GM12878 (cell line): ENCODE measurements around the gene SPATS2L. TPM values are rescaled to one million over a fixed set of nuclear protein-coding genes. Genes with fewer than 3 reads are reported as not detected.

ENCODE experiments used
- BRCA1 ChIP-seq: IDR thresholded peaks from 2 replicates; pipeline ENCODE4 v1.6.1; 2011; ENCODE audit warnings: low read depth, low read length, improper control_type of control experiment
- ETV6 ChIP-seq, 2 experiments: fragments of 450-650 bp in 1 of 2; IDR thresholded peaks in 1 of 2; conservative IDR thresholded peaks in 1 of 2; 2 replicates each; pipeline ENCODE4 v1.6.1; 2014; ENCODE audit warnings: antibody characterized with exemption in 1 of 2, borderline replicate concordance in 1 of 2, low read depth in 1 of 2, mild to moderate bottlenecking in 1 of 2, moderate library complexity in 1 of 2
- IRF5 ChIP-seq: fragments of 450-650 bp; IDR thresholded peaks from 2 replicates; pipeline ENCODE4 v1.6.1; 2017; ENCODE audit warnings: borderline replicate concordance
- MLLT1 ChIP-seq: fragments of 450-650 bp; IDR thresholded peaks from 2 replicates; pipeline ENCODE4 v1.6.1; 2016; ENCODE audit warnings: mild to moderate bottlenecking
- MYB ChIP-seq: fragments of 150-350 bp; IDR thresholded peaks from 2 replicates; pipeline ENCODE4 v1.6.1; 2014; ENCODE audit warnings: mild to moderate bottlenecking, low read depth, low read length, borderline replicate concordance
- NRF1 ChIP-seq: conservative IDR thresholded peaks from 2 replicates; pipeline ENCODE4 v1.6.1; 2011; ENCODE audit warnings: mild to moderate bottlenecking, low read depth, low read length, improper control_type of control experiment
- PAX8 ChIP-seq: fragments of 450-650 bp; IDR thresholded peaks from 2 replicates; pipeline ENCODE4 v1.6.1; 2017; ENCODE audit warnings: mild to moderate bottlenecking, moderate library complexity
- REST ChIP-seq: IDR thresholded peaks from 2 replicates; pipeline ENCODE4 v1.6.1; 2012; ENCODE audit warnings: mild to moderate bottlenecking, low read depth, low read length
- TCF7 ChIP-seq: IDR thresholded peaks from 2 replicates; pipeline ENCODE4 v1.6.1; 2014; ENCODE audit warnings: antibody characterized with exemption, borderline replicate concordance
- ZBTB33 ChIP-seq: fragments of 450-650 bp; IDR thresholded peaks from 2 replicates; pipeline ENCODE4 v1.6.1; 2017; ENCODE audit warnings: mild to moderate bottlenecking
- ZNF207 ChIP-seq: fragments of 450-650 bp; IDR thresholded peaks from 2 replicates; pipeline ENCODE4 v1.6.1; 2014; ENCODE audit warnings: antibody characterized with exemption, mild to moderate bottlenecking, borderline replicate concordance
- ZNF24 ChIP-seq: fragments of 450-650 bp; IDR thresholded peaks from 2 replicates; pipeline ENCODE4 v1.6.1; 2017; ENCODE audit warnings: antibody characterized with exemption, mild to moderate bottlenecking
- ZNF274 ChIP-seq: IDR thresholded peaks from one replicate; pipeline ENCODE4 v1.8.0; 2011; ENCODE audit not compliant: insufficient read length, insufficient read depth
- polyA plus RNA-seq, 11 experiments: library from polyadenylated mRNA; depleted of rRNA in 4 of 11; unstranded in 6 of 11; stranded (reverse) in 5 of 11; fragments of >200 nt; fragmentation: Nextera tagmentation in 4 of 11; fragmentation: Illumina TruSeq in 1 of 11; extraction: Ambion mirVana in 4 of 11; extraction: Trizol in 1 of 11; gene quantifications; 1 replicate in 1 of 11; 2 replicates in 10 of 11; pipeline versions ENCODE4 v1.2.1 to v1.2.3, GENCODE V29; 2011 to 2016; ENCODE audit warnings: inconsistent platforms in 2 of 11, missing spikeins in 2 of 11, low read depth in 1 of 11
- total RNA-seq, 4 experiments: library from RNA; depleted of rRNA in 3 of 4; stranded (reverse); fragments of >200 nt in 3 of 4; fragmentation: Illumina TruSeq in 1 of 4; extraction: Trizol in 1 of 4; gene quantifications; 2 replicates each; pipeline versions ENCODE4 v1.2.1 to v1.2.3, GENCODE V29; 2013 to 2021

SPATS2L gene
- total and polyA plus RNA-seq, 10 of the 15 experiments (the other 5 are each of a cell fraction or from before 2014, with no cell fraction given): 5.2 to 30.0 (median 20.1) TPM

GRCh38 chr2:200310545-200310971, 4.1 kb downstream of the SPATS2L start (continued):
- TF ChIP-seq MLLT1 (no peak), ETV6 (conservative IDR thresholded peaks at IDR 0.05 in 1 of 2, IDR thresholded peaks at IDR 0.05 in 1 of 2; ENCODE audit: borderline replicate concordance in 1 of 2, low read depth in 1 of 2) (no peak), BRCA1 (no peak), IRF5 (no peak), PAX8 (no peak), NRF1 (no peak), ZBTB33 (no peak), ZNF24 (no peak), ZNF274 (no peak), TCF7 (no peak), MYB (no peak), ZNF207 (no peak), REST (no peak)
- TF ChIP-seq, all 136 proteins: peak for 0
